ENCODE data around the gene RAPGEF6. TPM values are rescaled to one million over a fixed set of nuclear protein-coding genes. Genes with fewer than 3 reads are reported as not detected.

Gene RAPGEF6
- total and polyA plus RNA-seq, 2 experiments from 2014 or later: 6.9 to 8.6 TPM

DNA sequence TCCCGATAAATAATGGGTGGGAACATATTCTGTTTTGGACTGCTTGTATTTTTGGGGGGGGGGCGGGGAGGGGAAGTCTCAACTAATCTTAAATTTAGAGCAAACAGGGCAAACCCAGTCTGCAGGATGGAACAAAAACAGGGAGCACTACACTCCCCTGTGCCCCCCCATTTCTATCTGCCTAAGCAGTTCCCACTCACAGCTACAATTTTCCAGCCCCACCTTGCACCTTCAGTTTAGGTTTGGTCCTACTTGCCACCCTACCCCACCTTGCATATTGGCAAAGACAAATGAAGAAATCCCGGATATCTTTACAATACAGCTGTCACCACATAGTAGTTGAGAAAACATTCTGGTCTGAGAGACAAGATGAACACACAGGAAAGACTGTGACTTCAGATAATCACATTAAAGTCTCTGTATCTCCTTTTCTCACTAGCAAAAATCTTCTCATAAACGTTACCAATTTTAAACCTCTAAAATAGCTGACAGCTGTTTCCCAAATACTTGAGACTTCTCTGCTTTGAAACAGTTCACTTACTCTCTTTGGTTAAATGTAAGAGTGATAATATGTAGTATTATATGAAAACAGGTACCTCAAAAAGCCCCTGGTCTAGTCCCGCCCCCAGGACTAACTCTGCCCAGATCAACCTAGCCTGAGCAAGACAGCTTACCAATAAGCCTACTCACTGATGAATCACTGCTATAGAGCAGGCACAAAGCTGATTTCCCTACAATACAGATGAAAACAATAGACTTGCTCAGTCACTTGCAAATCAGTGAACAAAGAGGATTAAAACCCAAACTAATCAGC, 5.2 kb upstream of the RAPGEF6 start:
- Histone ChIP-seq H4K20me1 (ENCODE audit: insufficient read depth) (no peaks in the 10 kb centered on the region), H3K4me2 (ENCODE audit: unreplicated experiment) (no peak overlapping the region), H3K9me2 (ENCODE audit: insufficient read depth) (no peaks in the 10 kb centered on the region), H3K36me3 (ENCODE audit: low read depth) (peaks cover 20% of the 10 kb centered on the region), H2AFZ (no peak overlapping the region), H3K27ac (peak overlapping the region; percentile 20; the same call in 1 of the 2 replicates), H3K27me3 (replicated peaks; ENCODE audit: insufficient read depth) (no peaks in the 10 kb centered on the region), H3K4me1 (ENCODE audit: insufficient read depth) (peaks cover 11% of the 10 kb centered on the region), H3K9me3 (ENCODE audit: low read depth) (no peaks in the 10 kb centered on the region), H3K79me2 (ENCODE audit: insufficient read depth) (no peaks in the 10 kb centered on the region), H3K9ac (no peak overlapping the region), H3F3A (ENCODE audit: insufficient read depth) (peaks cover 26% of the 10 kb centered on the region), H3K4me3 (no peak overlapping the region)
- WGBS, 2 experiments (ENCODE audit: low coverage in 1 of 2, low lambda C conversion rate in 2 of 2, missing lambda C conversion rate in 2 of 2): 64 to 70% methylated on average over 4 to 5 of the region's 5 CpGs
- in situ Hi-C loops (cut with MboI): no loop called here
- TF ChIP-seq EZH2phosphoT487 (IDR thresholded peaks at IDR 0.05; ENCODE audit: insufficient read depth, low read depth): no peak
- peak; percentile 70 for DNase-seq

DNA sequence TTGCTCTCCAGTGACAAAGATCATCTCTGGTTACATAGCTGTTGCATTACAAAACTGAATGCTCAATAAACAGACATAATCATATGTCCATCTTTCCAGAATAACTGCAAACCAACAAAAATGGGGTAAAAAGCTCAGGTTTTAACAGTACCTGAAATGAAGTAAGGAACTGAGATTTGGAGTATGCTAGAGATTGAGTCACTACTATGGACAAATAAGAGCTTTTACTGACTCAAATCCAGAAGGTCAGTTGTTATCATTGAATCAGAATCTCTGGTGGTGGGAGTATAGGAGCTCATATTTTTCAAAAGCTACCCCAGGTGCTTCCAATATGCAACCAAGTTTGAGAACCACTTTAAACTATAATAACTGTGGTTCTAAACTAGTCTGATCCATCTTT, 4.1 kb upstream of the RAPGEF6 start:
- no peak overlapping the region for H3K9ac ChIP-seq
- H3K27me3 ChIP-seq (replicated peaks; ENCODE audit: insufficient read depth): no peaks in the 10 kb centered on the region
- no peak overlapping the region for H2AFZ ChIP-seq
- peaks cover 14% of the 10 kb centered on the region for H3K36me3 ChIP-seq (ENCODE audit: low read depth)
- no peak for TF ChIP-seq EZH2 (IDR thresholded peaks at IDR 0.05; ENCODE audit: insufficient read depth, poor library complexity, severe bottlenecking)
- no peaks in the 10 kb centered on the region for H3K9me2 ChIP-seq (ENCODE audit: insufficient read depth)
- no peak for DNase-seq
- H4K20me1 ChIP-seq (ENCODE audit: insufficient read depth): no peaks in the 10 kb centered on the region
- no peak overlapping the region for H3K4me2 ChIP-seq (ENCODE audit: unreplicated experiment)
- H3F3A ChIP-seq (ENCODE audit: insufficient read depth): peaks cover 20% of the 10 kb centered on the region
- in situ Hi-C loops (cut with MboI): no loop called here
- no peaks in the 10 kb centered on the region for H3K9me3 ChIP-seq (ENCODE audit: low read depth)
- H3K4me3 ChIP-seq: no peak overlapping the region
- H3K27ac ChIP-seq: no peak overlapping the region
- H3K4me1 ChIP-seq (ENCODE audit: insufficient read depth): peaks cover 11% of the 10 kb centered on the region
- H3K79me2 ChIP-seq (ENCODE audit: insufficient read depth): peaks cover 7% of the 10 kb centered on the region

DNA sequence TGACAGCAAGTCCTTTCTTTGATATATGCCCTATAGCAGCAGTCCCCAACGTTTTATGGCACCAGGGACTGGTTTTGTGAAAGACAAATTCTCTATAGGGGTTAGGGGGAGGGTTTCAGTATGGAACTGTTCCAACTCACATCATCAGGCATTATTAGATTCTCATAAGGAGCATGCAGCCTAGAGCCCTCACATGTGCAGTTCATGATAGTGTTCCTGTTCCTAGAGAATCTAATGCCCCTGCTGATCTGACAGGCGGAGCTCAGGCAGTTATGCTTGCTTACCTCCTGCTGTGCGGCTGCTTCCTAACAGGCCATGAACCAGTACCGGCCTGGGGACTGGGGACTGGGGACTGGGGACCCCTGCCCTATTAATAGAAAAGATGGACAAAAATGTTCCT, 2.7 kb upstream of the RAPGEF6 start:
- TF ChIP-seq EZH2phosphoT487 (IDR thresholded peaks at IDR 0.05; ENCODE audit: insufficient read depth, low read depth): no peak
- no peak for TF ChIP-seq EZH2 (IDR thresholded peaks at IDR 0.05; ENCODE audit: insufficient read depth, poor library complexity, severe bottlenecking)
- H3K27me3 ChIP-seq (replicated peaks; ENCODE audit: insufficient read depth): no peaks in the 10 kb centered on the region
- peaks cover 21% of the 10 kb centered on the region for H3K79me2 ChIP-seq (ENCODE audit: insufficient read depth)
- H3K36me3 ChIP-seq (ENCODE audit: low read depth): no peaks in the 10 kb centered on the region
- no peak overlapping the region for H3K4me3 ChIP-seq
- 66 to 69% methylated on average over 4 of the region's 4 CpGs for WGBS, 2 experiments (ENCODE audit: low coverage in 1 of 2, low lambda C conversion rate in 2 of 2, missing lambda C conversion rate in 2 of 2)
- no peak overlapping the region for H3K4me2 ChIP-seq (ENCODE audit: unreplicated experiment)
- no peak overlapping the region for H3K9ac ChIP-seq
- peaks cover 20% of the 10 kb centered on the region for H3F3A ChIP-seq (ENCODE audit: insufficient read depth)
- no peaks in the 10 kb centered on the region for H4K20me1 ChIP-seq (ENCODE audit: insufficient read depth)
- H3K4me1 ChIP-seq (ENCODE audit: insufficient read depth): peaks cover 14% of the 10 kb centered on the region
- H2AFZ ChIP-seq: no peak overlapping the region
- H3K9me2 ChIP-seq (ENCODE audit: insufficient read depth): no peaks in the 10 kb centered on the region
- in situ Hi-C loops (cut with MboI): no loop called here
- H3K9me3 ChIP-seq (ENCODE audit: low read depth): no peaks in the 10 kb centered on the region
- DNase-seq: no peak
- H3K27ac ChIP-seq: no peak overlapping the region

DNA sequence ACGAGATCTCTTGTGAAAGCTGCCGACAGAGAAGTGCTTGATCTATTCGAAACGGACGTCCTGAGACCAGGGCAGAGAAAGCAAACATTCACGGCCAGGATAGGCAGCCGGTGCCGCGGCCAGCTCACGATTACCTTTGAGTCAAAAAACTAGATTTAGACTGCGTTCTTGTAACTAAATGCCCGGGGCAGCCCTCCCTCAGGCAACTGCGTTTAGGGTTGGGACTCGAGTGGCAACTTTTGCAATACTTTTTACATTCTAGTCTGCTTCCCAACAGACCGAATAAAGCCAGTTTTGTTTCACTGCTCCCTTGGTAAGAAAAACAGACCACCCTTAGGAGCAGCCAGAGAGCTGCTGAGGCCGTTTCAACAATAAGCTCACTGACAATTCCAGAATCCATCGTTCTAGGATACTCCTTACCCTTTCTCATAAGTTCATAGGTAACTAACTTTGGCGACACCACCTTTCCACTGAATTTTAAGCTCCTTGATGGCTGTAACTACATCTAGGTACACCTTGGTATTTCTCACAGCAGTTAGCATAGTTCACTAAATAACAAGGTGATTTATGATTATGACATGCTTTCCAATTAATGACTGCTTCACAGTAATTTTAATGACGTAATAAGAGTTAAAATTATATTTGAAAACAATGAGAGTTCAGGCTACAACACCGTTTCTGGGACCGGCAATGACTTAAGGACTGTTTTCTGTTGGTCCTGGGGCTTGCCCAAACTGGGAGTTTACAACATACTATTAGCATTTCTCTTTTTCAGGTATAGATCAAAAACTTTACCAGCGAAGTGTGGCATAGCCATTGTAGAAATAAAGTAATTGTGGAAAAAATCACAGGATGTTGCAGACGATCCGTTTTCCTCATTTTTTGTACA, 899 bp upstream of the RAPGEF6 start:
- WGBS, 2 experiments (ENCODE audit: low coverage in 1 of 2, low lambda C conversion rate in 2 of 2, missing lambda C conversion rate in 2 of 2): 2% methylated on average over 24 of the region's 24 CpGs
- in situ Hi-C loops (cut with MboI): no loop called here

More for the DNA sequence above, 899 bp upstream of the RAPGEF6 start:
- no peaks in the 10 kb centered on the region for H3K9me2 ChIP-seq (ENCODE audit: insufficient read depth)
- H3K27ac ChIP-seq: peak overlapping the region; percentile 97
- peak overlapping the region; percentile 96 for H3K4me2 ChIP-seq (ENCODE audit: unreplicated experiment)
- H4K20me1 ChIP-seq (ENCODE audit: insufficient read depth): no peaks in the 10 kb centered on the region
- H3K9ac ChIP-seq: peak overlapping the region; percentile 96
- H3K79me2 ChIP-seq (ENCODE audit: insufficient read depth): peaks cover 39% of the 10 kb centered on the region
- peak overlapping the region; percentile 84 for H2AFZ ChIP-seq
- peak overlapping the region; percentile 77 for H3K4me3 ChIP-seq
- H3K4me1 ChIP-seq (ENCODE audit: insufficient read depth): peaks cover 22% of the 10 kb centered on the region
- no peaks in the 10 kb centered on the region for H3K27me3 ChIP-seq (replicated peaks; ENCODE audit: insufficient read depth)
- H3K36me3 ChIP-seq (ENCODE audit: low read depth): no peaks in the 10 kb centered on the region
- DNase-seq: peak; percentile 41
- H3K9me3 ChIP-seq (ENCODE audit: low read depth): no peaks in the 10 kb centered on the region
- peaks cover 20% of the 10 kb centered on the region for H3F3A ChIP-seq (ENCODE audit: insufficient read depth)
- TF ChIP-seq EZH2phosphoT487 (IDR thresholded peaks at IDR 0.05; ENCODE audit: insufficient read depth, low read depth) (no peak), EZH2 (IDR thresholded peaks at IDR 0.05; ENCODE audit: insufficient read depth, poor library complexity, severe bottlenecking) (no peak)

Data from GM23248 (cell line).